ENCODE results near the gene FRMD1. TPM values are rescaled to one million over a fixed set of nuclear protein-coding genes. Genes with fewer than 3 reads are reported as not detected.

Gene FRMD1
- polyA plus RNA-seq, 1 experiment = not detected

- ChIA-PET POLR2A (no interaction called here), CTCF (interaction anchor here (0.6 kb wide), 1 partner anchor 105 kb away, joined by 3 read pairs; no protein-coding TSS in a partner anchor)
- Histone ChIP-seq H3K4me3 (ENCODE audit: low read depth, low read length) (no peak overlapping the region), H3K36me3 (ENCODE audit: control insufficient read depth, insufficient read depth, low read length) (no peaks in the 10 kb centered on the region), H3K27me3 (ENCODE audit: control insufficient read depth, insufficient read depth, low read length) (no peaks in the 10 kb centered on the region)
- TF ChIP-seq CTCF (IDR thresholded peaks at IDR 0.05; ENCODE audit: insufficient read depth, low read depth, low read length) = no peak
- DNase-seq (ENCODE audit: low read depth) = no peak
These were observed 29.2 kb downstream of the FRMD1 start for GRCh38 chr6:168049706-168050224.

DNA sequence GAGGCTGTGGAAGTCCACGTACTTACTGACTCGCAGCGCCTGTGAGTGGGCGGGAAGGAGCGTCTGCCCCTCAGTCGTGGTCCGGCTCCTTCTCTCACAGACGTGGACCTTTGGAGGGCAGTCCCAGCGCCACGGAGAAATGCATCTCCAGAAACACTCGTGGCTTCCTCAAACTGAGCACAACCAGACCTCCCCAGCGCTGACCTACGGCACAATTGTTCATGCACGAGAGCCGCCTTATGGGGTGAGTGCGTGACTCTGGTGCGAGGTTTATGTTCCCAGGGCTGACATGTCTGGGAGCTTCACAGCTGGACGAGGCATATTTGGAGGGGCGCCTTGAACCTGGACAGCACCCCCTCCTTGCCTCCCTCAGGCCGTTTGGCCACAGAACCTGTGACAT is 29.7 kb downstream of the FRMD1 start:
- CTCF ChIA-PET = interaction anchor here (0.6 kb wide), 1 partner anchor 104 kb away, joined by 3 read pairs; no protein-coding TSS in a partner anchor
- H3K4me3 ChIP-seq (ENCODE audit: low read depth, low read length) = no peak overlapping the region
- DNase-seq (ENCODE audit: low read depth) = no peak
- no peak for TF ChIP-seq CTCF (IDR thresholded peaks at IDR 0.05; ENCODE audit: insufficient read depth, low read depth, low read length)
- POLR2A ChIA-PET = no interaction called here
- no peaks in the 10 kb centered on the region for H3K36me3 ChIP-seq (ENCODE audit: control insufficient read depth, insufficient read depth, low read length)
- no peaks in the 10 kb centered on the region for H3K27me3 ChIP-seq (ENCODE audit: control insufficient read depth, insufficient read depth, low read length)

- CTCF ChIA-PET = no interaction called here
- TF ChIP-seq CTCF (IDR thresholded peaks at IDR 0.05; ENCODE audit: insufficient read depth, low read depth, low read length) = no peak
These were observed 30.3 kb downstream of the FRMD1 start for GRCh38 chr6:168048724-168049025.

GRCh38 chr6:168047841-168048723 is 30.9 kb downstream of the FRMD1 start:
- ChIA-PET CTCF (no interaction called here), POLR2A (no interaction called here)
- DNase-seq (ENCODE audit: low read depth) = no peak
- no peaks in the 10 kb centered on the region for H3K27me3 ChIP-seq (ENCODE audit: control insufficient read depth, insufficient read depth, low read length)
- no peaks in the 10 kb centered on the region for H3K36me3 ChIP-seq (ENCODE audit: control insufficient read depth, insufficient read depth, low read length)
- no peak overlapping the region for H3K4me3 ChIP-seq (ENCODE audit: low read depth, low read length)
- TF ChIP-seq CTCF (IDR thresholded peaks at IDR 0.05; ENCODE audit: insufficient read depth, low read depth, low read length) = no peak

More at GRCh38 chr6:168048724-168049025, 30.3 kb downstream of the FRMD1 start:
- DNase-seq (ENCODE audit: low read depth) = no peak
- POLR2A ChIA-PET = no interaction called here
- no peaks in the 10 kb centered on the region for H3K27me3 ChIP-seq (ENCODE audit: control insufficient read depth, insufficient read depth, low read length)
- no peak overlapping the region for H3K4me3 ChIP-seq (ENCODE audit: low read depth, low read length)
- H3K36me3 ChIP-seq (ENCODE audit: control insufficient read depth, insufficient read depth, low read length) = no peaks in the 10 kb centered on the region

DNA sequence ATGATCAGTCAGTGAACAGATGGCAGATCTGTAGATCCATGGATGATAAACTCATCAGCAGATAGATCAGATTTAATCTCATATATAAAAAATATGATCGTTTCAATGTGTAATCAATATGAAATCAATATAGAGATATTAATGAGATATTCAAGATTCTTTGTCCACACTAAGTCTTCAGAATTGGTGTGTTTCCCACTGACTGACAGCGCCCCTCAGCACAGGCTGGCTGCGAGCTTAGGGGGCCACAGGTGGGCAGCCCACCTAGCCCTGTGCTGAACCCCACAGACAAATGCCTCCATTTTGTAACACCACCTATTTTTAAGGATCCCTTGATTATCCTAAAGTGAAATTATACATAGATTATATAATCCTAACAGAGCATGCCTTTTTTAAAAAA is 32.3 kb downstream of the FRMD1 start:
- Histone ChIP-seq H3K27me3 (ENCODE audit: control insufficient read depth, insufficient read depth, low read length) (no peaks in the 10 kb centered on the region), H3K36me3 (ENCODE audit: control insufficient read depth, insufficient read depth, low read length) (no peaks in the 10 kb centered on the region), H3K4me3 (ENCODE audit: low read depth, low read length) (no peak overlapping the region)
- DNase-seq (ENCODE audit: low read depth) = no peak
- POLR2A ChIA-PET = no interaction called here
- TF ChIP-seq CTCF (IDR thresholded peaks at IDR 0.05; ENCODE audit: insufficient read depth, low read depth, low read length) = no peak
- CTCF ChIA-PET = no interaction called here

Measured in BJ (cell line).